Uterus (tissue), 2 donors: ENCODE results near the gene TRAF3IP3.

Experiments used
- POLR2A ChIP-seq, 2 donors: fragments of 450-650 bp; IDR thresholded peaks; one replicate each; pipeline ENCODE4 v1.6.1; 2016; ENCODE audit warnings: antibody characterized with exemption in 2 of 2, mild to moderate bottlenecking in 1 of 2, moderate library complexity in 1 of 2
- TF ChIP-seq, protein P1 (sequence below), 4 experiments: fragments of 200-600 bp in 2 of 4; fragments of 450-650 bp in 2 of 4; sonication (generic) in 2 of 4; IDR thresholded peaks; one replicate each; pipeline ENCODE4 v1.5.1; 2016 to 2019; ENCODE audit warnings: antibody characterized with exemption in 4 of 4, mild to moderate bottlenecking in 2 of 4, moderate library complexity in 1 of 4

GRCh38 chr1:209733409-209734192 is 22.3 kb upstream of the TRAF3IP3 start:
- TF ChIP-seq POLR2A (IDR thresholded peaks at IDR 0.05) = no peak
- TF ChIP-seq, protein P1, sequence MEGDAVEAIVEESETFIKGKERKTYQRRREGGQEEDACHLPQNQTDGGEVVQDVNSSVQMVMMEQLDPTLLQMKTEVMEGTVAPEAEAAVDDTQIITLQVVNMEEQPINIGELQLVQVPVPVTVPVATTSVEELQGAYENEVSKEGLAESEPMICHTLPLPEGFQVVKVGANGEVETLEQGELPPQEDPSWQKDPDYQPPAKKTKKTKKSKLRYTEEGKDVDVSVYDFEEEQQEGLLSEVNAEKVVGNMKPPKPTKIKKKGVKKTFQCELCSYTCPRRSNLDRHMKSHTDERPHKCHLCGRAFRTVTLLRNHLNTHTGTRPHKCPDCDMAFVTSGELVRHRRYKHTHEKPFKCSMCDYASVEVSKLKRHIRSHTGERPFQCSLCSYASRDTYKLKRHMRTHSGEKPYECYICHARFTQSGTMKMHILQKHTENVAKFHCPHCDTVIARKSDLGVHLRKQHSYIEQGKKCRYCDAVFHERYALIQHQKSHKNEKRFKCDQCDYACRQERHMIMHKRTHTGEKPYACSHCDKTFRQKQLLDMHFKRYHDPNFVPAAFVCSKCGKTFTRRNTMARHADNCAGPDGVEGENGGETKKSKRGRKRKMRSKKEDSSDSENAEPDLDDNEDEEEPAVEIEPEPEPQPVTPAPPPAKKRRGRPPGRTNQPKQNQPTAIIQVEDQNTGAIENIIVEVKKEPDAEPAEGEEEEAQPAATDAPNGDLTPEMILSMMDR (IDR thresholded peaks at IDR 0.05) = no peak
